Measurements from ENCODE around the gene MYBPC2.
"Not testable (repeated sequence)": the region's sequence is repeated elsewhere in the genome, so short reads cannot be mapped to it uniquely, and the experiment has no call there.

Gene MYBPC2

GRCh38 chr19:50460161-50460765 is 27.6 kb downstream of the MYBPC2 start:
- peak; percentile 7 for DNase-seq

- peak; percentile 61 for DNase-seq
Observed at GRCh38 chr19:50461066-50461875, 28.6 kb downstream of the MYBPC2 start.

GRCh38 chr19:50462970-50463369 is 30.3 kb downstream of the MYBPC2 start:
- DNase-seq: no peak

- DNase-seq: no peak
Observed at GRCh38 chr19:50464348-50464747, 31.7 kb downstream of the MYBPC2 start.

GRCh38 chr19:50465000-50465399 is 32.3 kb downstream of the MYBPC2 start:
- no peak for DNase-seq

GRCh38 chr19:50465986-50466705 is 33.5 kb downstream of the MYBPC2 start:
- no peak for DNase-seq

- DNase-seq: no peak
Observed at GRCh38 chr19:50466706-50467039, 34.0 kb downstream of the MYBPC2 start.

- no peak for DNase-seq
Observed at GRCh38 chr19:50467566-50467965, 34.9 kb downstream of the MYBPC2 start.

GRCh38 chr19:50468818-50469217 is 36.1 kb downstream of the MYBPC2 start:
- no peak for DNase-seq

GRCh38 chr19:50473336-50473735 is 40.6 kb downstream of the MYBPC2 start:
- not testable (repeated sequence) for DNase-seq

GRCh38 chr19:50475101-50475568 is 42.4 kb downstream of the MYBPC2 start:
- no peak for DNase-seq

- DNase-seq: no peak
Observed at GRCh38 chr19:50475736-50476223, 43.1 kb downstream of the MYBPC2 start.

- peak; percentile 93 for DNase-seq
Observed at GRCh38 chr19:50476224-50476906, 43.7 kb downstream of the MYBPC2 start, which contains the start of the genes EMC10 and GARIN5A. Gene EMC10 (plus strand): TSS chr19:50476507. CDS start chr19:50476545, 38 bp downstream. Gene GARIN5A (minus strand): TSS chr19:50476848. CDS start chr19:50476388, 460 bp downstream.

- no peak for DNase-seq
Observed at GRCh38 chr19:50476907-50477238, 44.2 kb downstream of the MYBPC2 start.

GRCh38 chr19:50477751-50478515 is 45.2 kb downstream of the MYBPC2 start:
- no peak for DNase-seq

GRCh38 chr19:50478901-50479715 is 46.4 kb downstream of the MYBPC2 start:
- peak; percentile 11 for DNase-seq

GRCh38 chr19:50479761-50480251 is 47.1 kb downstream of the MYBPC2 start:
- DNase-seq: no peak

GRCh38 chr19:50480281-50481111 is 47.8 kb downstream of the MYBPC2 start:
- DNase-seq: no peak

- DNase-seq: no peak
Observed at GRCh38 chr19:50481351-50482149, 48.9 kb downstream of the MYBPC2 start.

All from activated naive CD4-positive, alpha-beta T cell treated with Interleukin-2 at 50 U/mL for 16 hours (primary cell).